Measurements from ENCODE around the gene MAPK4.
"Not testable (repeated sequence)": the region's sequence is repeated elsewhere in the genome, so short reads cannot be mapped to it uniquely, and the experiment has no call there.

The MAPK4 gene

DNA sequence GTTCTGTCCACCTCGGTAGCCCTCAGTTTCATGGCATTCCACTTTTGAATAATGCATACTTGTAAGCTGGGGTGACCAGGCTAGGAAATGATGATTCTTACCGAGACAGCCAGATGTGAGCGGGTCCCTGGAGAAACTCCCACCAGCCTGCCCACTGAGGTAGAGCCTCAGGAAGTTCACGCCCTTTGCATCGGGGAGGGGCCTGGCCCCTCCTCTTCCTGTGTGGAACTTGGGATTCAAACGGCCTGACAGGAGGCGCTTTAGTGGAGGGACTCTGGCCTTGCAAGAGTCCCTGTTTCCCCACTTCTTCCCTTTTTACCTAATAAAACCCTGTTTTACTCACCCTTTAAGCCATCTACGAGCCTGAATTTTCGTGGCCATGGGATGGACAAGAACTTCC, 215.3 kb downstream of the MAPK4 start:
- DNase-seq: no peak

DNA sequence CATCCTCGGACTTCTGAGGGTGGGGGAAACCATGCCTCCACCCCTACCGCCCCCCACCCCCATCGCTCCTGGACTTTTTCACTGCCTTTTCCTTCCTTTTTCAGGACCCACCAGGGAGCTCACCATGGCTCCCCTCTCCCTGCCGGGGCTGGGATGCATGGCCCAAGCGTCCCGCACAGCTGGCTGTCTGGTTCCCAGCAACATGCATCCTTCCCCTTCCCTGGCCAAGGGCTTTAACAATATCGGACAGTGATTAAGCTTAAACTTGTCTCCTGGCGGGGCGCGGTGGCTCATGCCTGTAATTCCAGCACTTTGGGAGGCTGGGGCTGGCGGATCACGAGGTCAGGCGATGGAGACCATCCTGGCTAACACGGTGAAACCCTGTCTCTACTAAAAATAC, 215.8 kb downstream of the MAPK4 start:
- DNase-seq: no peak

DNA sequence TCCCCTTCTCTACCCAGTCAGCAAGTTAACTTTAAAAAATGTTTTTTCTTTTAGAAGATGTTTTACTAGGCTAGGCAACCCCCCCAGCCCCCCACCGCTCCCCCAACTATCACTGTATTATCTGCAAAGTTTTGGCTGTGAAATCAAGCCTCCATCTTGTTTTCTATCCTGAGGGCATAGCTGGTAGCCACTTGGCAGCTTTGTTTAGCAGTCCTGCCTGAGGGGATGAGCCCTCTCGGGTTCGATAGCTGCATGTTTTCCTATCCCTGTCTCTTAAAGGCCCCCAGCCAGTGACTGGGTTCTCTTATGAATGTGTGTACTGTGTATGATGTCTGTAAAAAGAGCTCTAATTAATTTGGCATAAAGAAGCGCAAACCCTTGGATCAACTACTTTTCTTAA, 216.5 kb downstream of the MAPK4 start:
- no peak for DNase-seq

DNA sequence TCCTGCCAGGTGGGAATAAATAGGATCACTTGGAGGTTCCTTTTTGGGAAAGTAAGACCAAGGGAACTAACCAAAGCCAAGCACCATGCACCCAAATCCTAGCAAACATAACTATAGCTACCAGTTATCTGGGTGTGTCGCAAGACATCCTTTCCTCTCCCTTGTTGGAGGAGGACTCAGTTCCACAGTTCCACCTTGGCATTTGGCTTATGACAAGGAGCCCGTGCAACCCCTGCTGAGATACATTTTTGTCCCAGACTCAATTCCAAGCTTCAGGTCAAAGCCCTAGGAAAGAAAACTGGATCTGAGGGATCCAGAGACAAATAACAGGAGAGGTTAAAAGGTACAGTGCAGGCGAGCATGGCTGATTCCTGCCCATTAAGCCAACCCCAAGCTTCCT, 219.1 kb downstream of the MAPK4 start:
- DNase-seq: not testable (repeated sequence)
